ENCODE results near the gene CAMTA1. TPM values are rescaled to one million over a fixed set of nuclear protein-coding genes. Genes with fewer than 3 reads are reported as not detected.

Gene CAMTA1
- total and polyA plus RNA-seq, 4 donors = 48.1 to 140 (median 52.3) TPM

DNA sequence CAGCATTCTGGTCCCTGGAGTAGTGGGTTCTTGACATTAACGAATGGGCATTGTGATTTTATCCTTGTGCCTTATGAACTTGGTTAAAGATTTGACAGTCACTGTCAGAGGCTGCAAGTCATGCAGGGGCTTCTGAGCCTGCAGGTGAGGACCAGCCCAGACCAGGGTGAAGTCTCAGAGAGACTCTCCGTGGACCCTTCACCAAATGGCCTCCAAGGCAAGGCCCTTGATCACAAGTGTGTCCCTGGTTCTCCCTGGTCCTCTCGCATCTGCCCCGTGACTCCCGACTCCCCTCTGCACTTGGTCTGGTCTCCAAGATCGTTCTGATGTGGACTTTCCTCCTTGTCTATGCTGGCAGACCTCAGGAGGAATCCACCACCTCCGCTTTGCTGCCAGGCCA lies 509.4 kb downstream of the CAMTA1 start:
- TF ChIP-seq, protein P1, sequence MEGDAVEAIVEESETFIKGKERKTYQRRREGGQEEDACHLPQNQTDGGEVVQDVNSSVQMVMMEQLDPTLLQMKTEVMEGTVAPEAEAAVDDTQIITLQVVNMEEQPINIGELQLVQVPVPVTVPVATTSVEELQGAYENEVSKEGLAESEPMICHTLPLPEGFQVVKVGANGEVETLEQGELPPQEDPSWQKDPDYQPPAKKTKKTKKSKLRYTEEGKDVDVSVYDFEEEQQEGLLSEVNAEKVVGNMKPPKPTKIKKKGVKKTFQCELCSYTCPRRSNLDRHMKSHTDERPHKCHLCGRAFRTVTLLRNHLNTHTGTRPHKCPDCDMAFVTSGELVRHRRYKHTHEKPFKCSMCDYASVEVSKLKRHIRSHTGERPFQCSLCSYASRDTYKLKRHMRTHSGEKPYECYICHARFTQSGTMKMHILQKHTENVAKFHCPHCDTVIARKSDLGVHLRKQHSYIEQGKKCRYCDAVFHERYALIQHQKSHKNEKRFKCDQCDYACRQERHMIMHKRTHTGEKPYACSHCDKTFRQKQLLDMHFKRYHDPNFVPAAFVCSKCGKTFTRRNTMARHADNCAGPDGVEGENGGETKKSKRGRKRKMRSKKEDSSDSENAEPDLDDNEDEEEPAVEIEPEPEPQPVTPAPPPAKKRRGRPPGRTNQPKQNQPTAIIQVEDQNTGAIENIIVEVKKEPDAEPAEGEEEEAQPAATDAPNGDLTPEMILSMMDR (IDR thresholded peaks at IDR 0.05; ENCODE audit: control extremely low read depth, extremely low read depth) = no peak
- Histone ChIP-seq H3K4me1 (ENCODE audit: control insufficient read depth in 5 of 5, insufficient read depth in 5 of 5, low read length in 5 of 5) (peaks cover 0 to 29% (median 5%) of the 10 kb centered on the region in 5 donors), H3K27me3 (ENCODE audit: control insufficient read depth in 3 of 3, insufficient read depth in 3 of 3, low read length in 2 of 3) (no peaks in the 10 kb centered on the region), H3K9ac (ENCODE audit: insufficient read depth in 1 of 2, low read length in 2 of 2) (no peak overlapping the region), H3K36me3 (ENCODE audit: control insufficient read depth in 4 of 4, insufficient read depth in 4 of 4, low read length in 4 of 4) (no peaks in the 10 kb centered on the region), H3K27ac (ENCODE audit: low read depth in 1 of 2, low read length in 1 of 2) (no peak overlapping the region), H3K4me3 (no peak overlapping the region), H3K9me3 (ENCODE audit: control insufficient read depth in 4 of 4, insufficient read depth in 3 of 4, low read length in 3 of 4) (peaks cover 0 to 9% (median 4%) of the 10 kb centered on the region in 4 donors)
- no peak for ATAC-seq (ENCODE audit: insufficient read depth, low FRiP score)
- no peak for DNase-seq
- WGBS, 2 donors = 85 to 87% methylated on average over 7 of the region's 7 CpGs

DNA sequence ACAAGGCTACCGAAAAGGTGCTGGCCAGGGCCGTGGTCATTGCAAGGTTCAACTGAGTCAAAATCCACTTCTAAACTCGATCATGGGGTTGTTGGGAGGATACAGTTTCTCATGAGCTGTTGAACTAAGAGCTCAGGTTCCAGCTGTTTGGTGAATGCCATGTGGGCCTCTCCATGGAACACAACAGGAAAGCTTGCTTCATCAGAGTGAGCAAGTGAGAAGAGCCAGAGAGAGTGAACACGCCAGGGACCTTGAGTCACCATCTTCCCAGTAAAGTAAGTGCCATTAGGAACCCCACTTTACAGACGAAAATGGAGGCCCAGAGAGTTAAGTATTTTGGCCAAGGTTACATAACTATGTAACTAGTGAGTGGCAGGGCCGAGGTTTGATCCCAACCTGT lies 510.7 kb downstream of the CAMTA1 start:
- WGBS, 2 donors = 85 to 93% methylated on average over 6 of the region's 6 CpGs
- no peak overlapping the region for H3K27ac ChIP-seq (ENCODE audit: low read depth in 1 of 2, low read length in 1 of 2)
- H3K4me1 ChIP-seq (ENCODE audit: control insufficient read depth in 5 of 5, insufficient read depth in 5 of 5, low read length in 5 of 5) = peaks cover 0 to 38% (median 6%) of the 10 kb centered on the region in 5 donors
- no peaks in the 10 kb centered on the region for H3K36me3 ChIP-seq (ENCODE audit: control insufficient read depth in 4 of 4, insufficient read depth in 4 of 4, low read length in 4 of 4)
- H3K4me3 ChIP-seq = no peak overlapping the region
- no peaks in the 10 kb centered on the region for H3K27me3 ChIP-seq (ENCODE audit: control insufficient read depth in 3 of 3, insufficient read depth in 3 of 3, low read length in 2 of 3)
- peaks cover 0 to 9% (median 4%) of the 10 kb centered on the region in 4 donors for H3K9me3 ChIP-seq (ENCODE audit: control insufficient read depth in 4 of 4, insufficient read depth in 3 of 4, low read length in 3 of 4)
- TF ChIP-seq, protein P1 (IDR thresholded peaks at IDR 0.05; ENCODE audit: control extremely low read depth, extremely low read depth) = no peak
- H3K9ac ChIP-seq (ENCODE audit: insufficient read depth in 1 of 2, low read length in 2 of 2) = no peak overlapping the region
- ATAC-seq (ENCODE audit: insufficient read depth, low FRiP score) (no peak), DNase-seq (no peak)

DNA sequence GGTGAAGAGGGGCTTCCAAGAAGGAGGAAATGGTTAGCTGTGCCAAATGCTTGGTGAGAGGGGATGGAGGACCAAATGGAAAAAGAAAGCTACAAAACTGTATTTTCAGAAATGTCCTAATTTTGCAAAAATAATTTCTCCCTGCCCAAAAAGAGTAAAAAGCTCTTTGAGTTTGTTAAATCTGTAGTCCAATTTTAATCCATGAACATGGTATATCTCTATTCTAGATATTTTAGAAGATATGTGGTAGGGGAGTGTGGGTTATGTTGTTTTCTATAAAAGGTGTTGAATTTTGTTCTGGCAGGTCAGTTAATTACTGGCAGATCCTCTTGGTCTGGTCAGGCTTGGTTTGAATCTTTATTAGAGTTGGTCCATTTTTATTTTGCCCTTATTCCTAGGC lies 511.7 kb downstream of the CAMTA1 start:
- H3K9ac ChIP-seq (ENCODE audit: insufficient read depth in 1 of 2, low read length in 2 of 2) = no peak overlapping the region
- ATAC-seq (ENCODE audit: insufficient read depth, low FRiP score) (no peak), DNase-seq (no peak)
- no peak overlapping the region for H3K4me3 ChIP-seq
- no peak overlapping the region for H3K27ac ChIP-seq (ENCODE audit: low read depth in 1 of 2, low read length in 1 of 2)
- no peaks in the 10 kb centered on the region for H3K36me3 ChIP-seq (ENCODE audit: control insufficient read depth in 4 of 4, insufficient read depth in 4 of 4, low read length in 4 of 4)
- TF ChIP-seq, protein P1 (IDR thresholded peaks at IDR 0.05; ENCODE audit: control extremely low read depth, extremely low read depth) = no peak
- peaks cover 0 to 9% (median 4%) of the 10 kb centered on the region in 4 donors for H3K9me3 ChIP-seq (ENCODE audit: control insufficient read depth in 4 of 4, insufficient read depth in 3 of 4, low read length in 3 of 4)
- peaks cover 0 to 40% (median 10%) of the 10 kb centered on the region in 5 donors for H3K4me1 ChIP-seq (ENCODE audit: control insufficient read depth in 5 of 5, insufficient read depth in 5 of 5, low read length in 5 of 5)
- no peaks in the 10 kb centered on the region for H3K27me3 ChIP-seq (ENCODE audit: control insufficient read depth in 3 of 3, insufficient read depth in 3 of 3, low read length in 2 of 3)

DNA sequence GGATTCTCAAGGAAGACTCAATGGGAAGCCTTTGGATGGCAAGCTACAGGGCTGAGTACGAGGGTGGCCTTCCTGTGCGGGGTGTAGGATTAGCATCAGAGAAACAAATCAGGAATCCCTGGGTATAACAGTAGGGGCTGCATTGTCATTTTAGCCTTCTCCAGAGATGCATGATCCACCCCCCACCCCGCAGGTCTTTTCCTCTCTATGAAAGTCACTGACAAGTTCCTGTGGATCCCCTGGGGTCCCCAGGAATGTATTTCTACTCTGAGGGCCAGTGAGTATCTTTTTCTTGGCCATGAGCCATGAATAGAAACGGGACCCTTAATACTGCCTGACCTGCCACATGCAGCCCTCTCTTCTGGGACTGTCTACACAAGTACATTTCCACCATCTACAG lies 512.9 kb downstream of the CAMTA1 start:
- peak in 1 of 3 donors; percentile 25 for DNase-seq

More for the DNA sequence above, 512.9 kb downstream of the CAMTA1 start:
- H3K9ac ChIP-seq (ENCODE audit: insufficient read depth in 1 of 2, low read length in 2 of 2) = peak overlapping the region in 1 of 2 donors; percentile 2
- ATAC-seq (ENCODE audit: insufficient read depth, low FRiP score) = no peak
- 64 to 67% methylated on average over 4 of the region's 4 CpGs for WGBS, 2 donors
- H3K27ac ChIP-seq (ENCODE audit: low read depth in 1 of 2, low read length in 1 of 2) = no peak overlapping the region
- H3K9me3 ChIP-seq (ENCODE audit: control insufficient read depth in 4 of 4, insufficient read depth in 3 of 4, low read length in 3 of 4) = peaks cover 0 to 9% (median 4%) of the 10 kb centered on the region in 4 donors
- peaks cover 0 to 44% (median 10%) of the 10 kb centered on the region in 5 donors for H3K4me1 ChIP-seq (ENCODE audit: control insufficient read depth in 5 of 5, insufficient read depth in 5 of 5, low read length in 5 of 5)
- no peaks in the 10 kb centered on the region for H3K27me3 ChIP-seq (ENCODE audit: control insufficient read depth in 3 of 3, insufficient read depth in 3 of 3, low read length in 2 of 3)
- no peaks in the 10 kb centered on the region for H3K36me3 ChIP-seq (ENCODE audit: control insufficient read depth in 4 of 4, insufficient read depth in 4 of 4, low read length in 4 of 4)
- TF ChIP-seq, protein P1 (IDR thresholded peaks at IDR 0.05; ENCODE audit: control extremely low read depth, extremely low read depth) = no peak
- H3K4me3 ChIP-seq = no peak overlapping the region

Data from lung (tissue), 12 donors.